ENCODE results near the gene PAM. TPM values are rescaled to one million over a fixed set of nuclear protein-coding genes. Genes with fewer than 3 reads are reported as not detected.

The PAM gene
- total RNA-seq, 1 donor from 2014 or later, result 200 TPM

GRCh38 chr5:102815540-102816332 lies 60.6 kb downstream of the PAM start:
- TF ChIP-seq CTCF (conservative IDR thresholded peaks at IDR 0.05; ENCODE audit: low read depth, low read length), result no peak
- H3K4me3 ChIP-seq (ENCODE audit: low read depth, low read length), result no peak overlapping the region
- DNase-seq (ENCODE audit: low read depth), result no peak

GRCh38 chr5:102818345-102818744 lies 63.2 kb downstream of the PAM start:
- DNase-seq (ENCODE audit: low read depth), result no peak
- no peak overlapping the region for H3K4me3 ChIP-seq (ENCODE audit: low read depth, low read length)
- TF ChIP-seq CTCF (conservative IDR thresholded peaks at IDR 0.05; ENCODE audit: low read depth, low read length), result no peak

DNA sequence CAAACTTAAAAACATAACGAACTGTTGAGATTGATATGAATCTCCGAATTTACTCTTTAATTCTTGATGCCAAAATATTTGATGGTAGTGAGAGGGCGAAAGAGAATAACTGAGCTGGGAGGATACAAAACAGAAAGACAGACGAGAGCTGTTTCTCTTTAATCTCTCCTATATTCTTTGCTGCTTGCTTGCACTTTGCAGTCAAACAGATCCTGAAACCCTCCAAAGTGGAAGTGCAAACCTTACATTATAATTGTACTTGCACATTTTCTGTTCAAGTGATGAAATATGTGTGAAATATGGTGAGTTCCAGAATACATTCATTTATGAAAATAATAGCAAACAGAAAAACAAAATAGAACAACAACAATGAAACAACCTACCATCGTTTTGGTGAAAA lies 63.8 kb downstream of the PAM start:
- no peak for TF ChIP-seq CTCF (conservative IDR thresholded peaks at IDR 0.05; ENCODE audit: low read depth, low read length)
- no peak for DNase-seq (ENCODE audit: low read depth)
- no peak overlapping the region for H3K4me3 ChIP-seq (ENCODE audit: low read depth, low read length)

DNA sequence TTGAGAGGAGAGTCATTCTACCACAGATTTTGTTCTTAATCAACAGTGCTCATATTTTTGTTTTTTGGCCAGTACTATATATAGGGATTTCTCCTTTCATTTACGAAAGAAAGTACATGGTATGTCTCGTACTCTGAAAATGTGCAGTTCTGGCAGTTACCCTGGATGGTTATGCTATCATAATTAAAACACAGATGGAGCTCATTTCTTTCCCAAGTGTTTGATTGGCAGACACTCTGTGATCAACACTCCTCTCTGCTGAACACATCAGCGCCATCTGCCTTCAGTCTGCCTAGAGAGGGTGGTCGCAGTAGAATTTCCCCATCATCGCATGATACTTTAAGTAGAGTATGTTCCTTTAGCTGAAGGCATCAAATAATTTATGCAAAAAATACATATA lies 64.5 kb downstream of the PAM start:
- no peak for TF ChIP-seq CTCF (conservative IDR thresholded peaks at IDR 0.05; ENCODE audit: low read depth, low read length)
- no peak for DNase-seq (ENCODE audit: low read depth)
- no peak overlapping the region for H3K4me3 ChIP-seq (ENCODE audit: low read depth, low read length)

DNA sequence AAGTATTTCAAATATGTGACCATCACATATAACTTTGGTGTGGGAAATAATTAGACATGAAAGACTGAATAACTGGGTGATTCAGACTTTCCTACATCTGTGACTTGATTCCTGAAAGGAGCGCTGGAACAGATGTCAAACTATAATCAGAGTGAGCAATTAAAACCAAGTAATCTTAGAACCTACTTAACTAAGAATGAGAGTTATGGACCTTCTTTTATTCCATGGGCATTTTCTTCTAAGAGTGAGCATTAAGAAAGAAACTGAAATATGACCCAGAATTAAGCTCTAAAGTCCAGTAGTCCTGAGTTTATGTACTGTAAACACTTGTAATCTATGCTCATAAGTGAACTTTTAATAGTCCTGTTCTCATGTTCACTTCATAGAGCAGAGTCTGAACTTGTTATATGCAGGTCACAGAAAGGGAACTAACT lies 68.4 kb downstream of the PAM start:
- DNase-seq (ENCODE audit: low read depth), result peak; percentile 78
- no peak overlapping the region for H3K4me3 ChIP-seq (ENCODE audit: low read depth, low read length)
- no peak for TF ChIP-seq CTCF (conservative IDR thresholded peaks at IDR 0.05; ENCODE audit: low read depth, low read length)

- DNase-seq (ENCODE audit: low read depth), result no peak
- no peak for TF ChIP-seq CTCF (conservative IDR thresholded peaks at IDR 0.05; ENCODE audit: low read depth, low read length)
- H3K4me3 ChIP-seq (ENCODE audit: low read depth, low read length), result no peak overlapping the region
Observed at GRCh38 chr5:102826629-102827028, 71.5 kb downstream of the PAM start.

DNA sequence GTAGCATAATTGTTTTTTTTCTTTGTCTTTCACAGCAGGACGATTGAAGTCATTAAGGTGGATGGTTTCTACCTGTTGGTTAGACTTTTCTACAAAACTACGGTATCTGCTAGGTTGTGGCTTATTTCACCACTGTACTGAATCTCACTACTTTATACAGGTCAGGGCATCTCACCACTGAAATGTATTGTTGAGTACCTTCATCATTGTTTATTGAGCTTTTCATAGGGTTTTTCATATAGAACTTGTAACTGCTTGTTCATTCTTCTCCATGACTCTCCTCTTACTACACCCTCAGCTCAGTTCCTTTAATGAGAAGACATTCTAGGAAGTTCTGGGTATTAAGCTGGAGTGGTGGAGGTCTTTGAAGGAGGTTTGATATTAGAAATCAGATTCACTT lies 75.1 kb downstream of the PAM start:
- no peak for TF ChIP-seq CTCF (conservative IDR thresholded peaks at IDR 0.05; ENCODE audit: low read depth, low read length)
- no peak for DNase-seq (ENCODE audit: low read depth)
- no peak overlapping the region for H3K4me3 ChIP-seq (ENCODE audit: low read depth, low read length)
